B cell (primary cell): ENCODE results near the gene SNRPD3.

Experiments
- EZH2 ChIP-seq: IDR thresholded peaks from 2 replicates; pipeline ENCODE4 v1.6.1; 2012; ENCODE audit warnings: borderline replicate concordance, low read depth, mild to moderate bottlenecking, moderate library complexity, low read length; ENCODE audit not compliant: insufficient read depth, poor library complexity, severe bottlenecking
- TF ChIP-seq, protein P1 (sequence below): fragments of 200-600 bp; IDR thresholded peaks from one replicate; pipeline ENCODE4 v1.8.0; 2022; ENCODE audit warnings: antibody characterized with exemption, mild to moderate bottlenecking

DNA sequence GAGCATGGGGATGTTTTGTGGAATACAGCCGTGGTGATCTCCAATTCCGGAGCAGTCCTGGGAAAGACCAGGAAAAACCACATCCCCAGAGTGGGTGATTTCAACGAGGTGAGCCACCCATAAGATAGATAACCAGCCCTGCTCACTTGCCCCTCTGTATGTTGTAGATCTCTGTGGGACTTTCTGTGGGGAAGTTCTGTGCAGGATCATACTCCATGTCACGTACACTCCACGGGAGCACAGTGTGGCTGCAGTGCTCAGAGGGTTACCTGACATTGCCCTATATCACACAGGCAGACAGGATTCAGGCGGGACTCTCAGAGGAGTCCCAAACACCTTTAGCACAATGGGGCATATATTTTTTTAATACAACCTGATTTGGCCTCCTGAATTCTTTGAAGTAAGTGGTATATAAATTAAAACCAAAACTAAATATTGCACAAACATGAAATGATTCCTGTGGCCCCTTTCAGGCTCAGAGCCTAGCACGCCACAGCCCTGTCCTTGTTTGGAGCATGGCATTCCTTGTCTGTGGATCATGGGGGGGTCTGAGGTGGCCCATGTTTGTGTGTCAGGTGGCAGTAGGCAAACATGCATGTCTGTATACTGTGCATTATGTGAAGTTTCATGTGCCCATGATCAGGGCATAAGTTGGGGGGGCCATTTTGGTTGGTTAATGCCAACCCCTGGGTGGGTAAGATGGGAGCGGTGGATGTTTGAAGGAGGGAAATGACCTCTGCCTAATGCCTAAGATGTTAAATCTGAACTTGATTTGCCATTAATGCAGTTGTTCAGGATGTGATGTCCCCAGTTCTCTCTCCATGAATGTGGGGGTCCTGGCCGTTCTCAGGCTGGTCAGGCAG lies 42.2 kb upstream of the SNRPD3 start:
- TF ChIP-seq, protein P1, sequence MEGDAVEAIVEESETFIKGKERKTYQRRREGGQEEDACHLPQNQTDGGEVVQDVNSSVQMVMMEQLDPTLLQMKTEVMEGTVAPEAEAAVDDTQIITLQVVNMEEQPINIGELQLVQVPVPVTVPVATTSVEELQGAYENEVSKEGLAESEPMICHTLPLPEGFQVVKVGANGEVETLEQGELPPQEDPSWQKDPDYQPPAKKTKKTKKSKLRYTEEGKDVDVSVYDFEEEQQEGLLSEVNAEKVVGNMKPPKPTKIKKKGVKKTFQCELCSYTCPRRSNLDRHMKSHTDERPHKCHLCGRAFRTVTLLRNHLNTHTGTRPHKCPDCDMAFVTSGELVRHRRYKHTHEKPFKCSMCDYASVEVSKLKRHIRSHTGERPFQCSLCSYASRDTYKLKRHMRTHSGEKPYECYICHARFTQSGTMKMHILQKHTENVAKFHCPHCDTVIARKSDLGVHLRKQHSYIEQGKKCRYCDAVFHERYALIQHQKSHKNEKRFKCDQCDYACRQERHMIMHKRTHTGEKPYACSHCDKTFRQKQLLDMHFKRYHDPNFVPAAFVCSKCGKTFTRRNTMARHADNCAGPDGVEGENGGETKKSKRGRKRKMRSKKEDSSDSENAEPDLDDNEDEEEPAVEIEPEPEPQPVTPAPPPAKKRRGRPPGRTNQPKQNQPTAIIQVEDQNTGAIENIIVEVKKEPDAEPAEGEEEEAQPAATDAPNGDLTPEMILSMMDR: no peak
- TF ChIP-seq EZH2: no peak
